GM12878 (cell line): ENCODE results near the gene NRG2. TPM values are rescaled to one million over a fixed set of nuclear protein-coding genes. Genes with fewer than 3 reads are reported as not detected.
A peak's percentile ranks its signal among the peaks of the same experiment; 100 is the strongest.

Source experiments
- ATAC-seq: fragments of 200-7000 bp; cut with Tn5 transposase; 3 replicates; pipeline ENCODE4 v1.9.1; 2020; ENCODE audit warnings: mild to moderate bottlenecking, moderate library complexity
- BruUV-seq: library from RNA; stranded (reverse); fragments of 400-500 nt; replicated peaks from 2 replicates; lab custom pipeline; 2021; lab: Mats Ljungman, UMichigan
- CTCF ChIA-PET: fragments of 300-600 bp; sonication (Branson Sonifier 250); formaldehyde crosslinking; extraction: SDS; loops from one replicate; lab custom pipeline; 2021; ENCODE audit warnings: inconsistent platforms; lab: Yijun Ruan, JAX
- POLR2A ChIA-PET: fragments of 350-600 bp; formaldehyde crosslinking; extraction: SDS; loops from one replicate; lab custom pipeline; 2021; ENCODE audit warnings: inconsistent platforms; lab: Charles Lee
- RAD21 ChIA-PET: fragments of 300-600 bp; sonication (Branson Sonifier 250); formaldehyde crosslinking; loops from one replicate; lab custom pipeline; 2023; ENCODE audit warnings: antibody characterized with exemption; ENCODE audit not compliant: unreplicated experiment; lab: Charles Lee
- SMC1A ChIA-PET: fragments of 300-600 bp; sonication (Branson Sonifier 250); formaldehyde crosslinking; loops from one replicate; lab custom pipeline; 2023; ENCODE audit not compliant: unreplicated experiment, uncharacterized antibody; lab: Charles Lee
- DNase-seq: peaks from one replicate; pipeline ENCODE4 v3.0.0-alpha.2; 2011; ENCODE audit warnings: low read depth, low spot score
- FAIRE-seq: peaks from 3 replicates; lab custom pipeline; 2011; peaks lifted over from hg19 to GRCh38; lab: Jason Lieb, UNC
- H2AFZ ChIP-seq: 2 replicates; pipeline ENCODE4 v1.6.0; 2011; ENCODE audit warnings: low read depth, low read length, control low read depth; ENCODE audit not compliant: control insufficient read depth
- H3K27ac ChIP-seq: 2 replicates; pipeline ENCODE4 v1.5.1; 2011; ENCODE audit warnings: control low read depth; ENCODE audit not compliant: control insufficient read depth, insufficient read depth
- H3K27me3 ChIP-seq, 2 experiments: replicated peaks in 1 of 2; 2 replicates each; pipeline versions ENCODE4 v1.6.0 to v1.6.1; 2011; ENCODE audit warnings: low read length in 1 of 2; ENCODE audit not compliant: control insufficient read depth in 2 of 2, insufficient read depth in 2 of 2
- H3K36me3 ChIP-seq, 2 experiments: 2 replicates each; pipeline ENCODE4 v1.5.1; 2011; ENCODE audit warnings: low read length in 1 of 2; ENCODE audit not compliant: control insufficient read depth in 2 of 2, insufficient read depth in 2 of 2
- H3K4me1 ChIP-seq: 2 replicates; pipeline ENCODE4 v1.6.1; 2011; ENCODE audit warnings: mild to moderate bottlenecking, low read length, moderate library complexity, mixed read lengths; ENCODE audit not compliant: control insufficient read depth, insufficient read depth
- H3K4me2 ChIP-seq: 2 replicates; pipeline ENCODE4 v1.6.0; 2011; ENCODE audit warnings: control low read depth; ENCODE audit not compliant: control insufficient read depth, insufficient read depth
- H3K4me3 ChIP-seq: fragments of 200-600 bp; sonication (generic); 2 replicates; pipeline ENCODE4 v1.5.1; 2016
- H3K79me2 ChIP-seq: 2 replicates; pipeline ENCODE4 v1.6.0; 2011; ENCODE audit warnings: low read length; ENCODE audit not compliant: control insufficient read depth, insufficient read depth
- H3K9ac ChIP-seq: 2 replicates; pipeline ENCODE4 v1.8.0; 2011; ENCODE audit warnings: low read length, control low read depth, mixed read lengths; ENCODE audit not compliant: control insufficient read depth, insufficient read depth
- H3K9me3 ChIP-seq: replicated peaks from 3 replicates; pipeline ENCODE4 v1.5.1; 2011; ENCODE audit warnings: mild to moderate bottlenecking, low read length; ENCODE audit not compliant: control insufficient read depth, insufficient read depth
- H4K20me1 ChIP-seq: 2 replicates; pipeline ENCODE4 v1.6.0; 2011; ENCODE audit not compliant: control insufficient read depth, insufficient read depth
- RAD51 ChIP-seq: fragments of 450-650 bp; IDR thresholded peaks from 2 replicates; pipeline ENCODE4 v1.6.1; 2016; ENCODE audit warnings: moderate library complexity, mild to moderate bottlenecking, inconsistent platforms
- ZNF207 ChIP-seq: fragments of 450-650 bp; IDR thresholded peaks from 2 replicates; pipeline ENCODE4 v1.6.1; 2014; ENCODE audit warnings: antibody characterized with exemption, mild to moderate bottlenecking, borderline replicate concordance
- WGBS: methylation state at CpG from one replicate; pipeline ENCODE4 v1.1.6; 2016; ENCODE audit warnings: low lambda C conversion rate; ENCODE audit not compliant: insufficient replicate concordance, insufficient coverage; ENCODE audit errors: missing lambda C conversion rate; 5-methylcytosine and 5-hydroxymethylcytosine counted together
- in situ Hi-C: fragments of 300-500 bp; cut with MboI; formaldehyde crosslinking; loops from 9 replicates; pipeline ENCODE4 v1.14.3; 2018; ENCODE audit warnings: mixed read lengths
- intact Hi-C: fragments of 100-400 bp; cut with micrococcal nuclease; formaldehyde crosslinking; loops from one replicate; pipeline ENCODE4 v1.14.2; 2022; ENCODE audit not compliant: unreplicated experiment
- polyA plus RNA-seq, 11 experiments: library from polyadenylated mRNA; depleted of rRNA in 4 of 11; unstranded in 6 of 11; stranded (reverse) in 5 of 11; fragments of >200 nt; fragmentation: Nextera tagmentation in 4 of 11; fragmentation: Illumina TruSeq in 1 of 11; extraction: Ambion mirVana in 4 of 11; extraction: Trizol in 1 of 11; gene quantifications; 1 replicate in 1 of 11; 2 replicates in 10 of 11; pipeline versions ENCODE4 v1.2.1 to v1.2.3, GENCODE V29; 2011 to 2016; ENCODE audit warnings: inconsistent platforms in 2 of 11, missing spikeins in 2 of 11, low read depth in 1 of 11
- total RNA-seq, 4 experiments: library from RNA; depleted of rRNA in 3 of 4; stranded (reverse); fragments of >200 nt in 3 of 4; fragmentation: Illumina TruSeq in 1 of 4; extraction: Trizol in 1 of 4; gene quantifications; 2 replicates each; pipeline versions ENCODE4 v1.2.1 to v1.2.3, GENCODE V29; 2013 to 2021
- TF ChIP-seq, protein P1 (sequence below): IDR thresholded peaks from 2 replicates; pipeline ENCODE4 v1.6.1; 2012; ENCODE audit warnings: improper control_type of control experiment, low read depth, low read length; ENCODE audit not compliant: insufficient replicate concordance
- TF ChIP-seq, protein P2 (sequence below): IDR thresholded peaks from 2 replicates; pipeline ENCODE4 v1.6.1; 2011; ENCODE audit warnings: borderline replicate concordance, low read depth, mild to moderate bottlenecking, moderate library complexity, mixed read lengths, low read length; ENCODE audit not compliant: insufficient read depth; ENCODE audit errors: extremely low read length
- TF ChIP-seq, protein P3 (sequence below), 3 experiments: IDR thresholded peaks in 2 of 3; conservative IDR thresholded peaks in 1 of 3; 2 replicates each; pipeline ENCODE4 v1.5.1; 2011; ENCODE audit warnings: low read depth in 3 of 3, low read length in 3 of 3, mild to moderate bottlenecking in 3 of 3, control low read depth in 2 of 3, moderate library complexity in 2 of 3, inconsistent platforms in 1 of 3, mixed read lengths in 1 of 3; ENCODE audit not compliant: control insufficient read depth in 2 of 3, insufficient read depth in 1 of 3; ENCODE audit errors: extremely low read depth in 1 of 3

The NRG2 gene
- total and polyA plus RNA-seq, 10 of the 15 experiments (the other 5 are each of a cell fraction or from before 2014, with no cell fraction given), result 0.10 to 21.7 (median 9.6) TPM

GRCh38 chr5:139982157-139982974 lies 60.7 kb downstream of the NRG2 start:
- H3K4me2 ChIP-seq, result no peak overlapping the region
- POLR2A ChIA-PET, result interaction anchor here (1.1 kb wide), 1 partner anchor 26 kb away, joined by 3 read pairs; no protein-coding TSS in a partner anchor

More at GRCh38 chr5:139982157-139982974, 60.7 kb downstream of the NRG2 start:
- H4K20me1 ChIP-seq, result no peaks in the 10 kb centered on the region
- intact Hi-C loops, result no loop called here
- ATAC-seq, result no peak
- 57% methylated on average over 15 of the region's 15 CpGs for WGBS
- no peak for DNase-seq
- BruUV-seq, result no TSS peak
- ChIA-PET CTCF (interaction anchor here (0.9 to 9.0 kb wide), 3 partner anchors 12 to 195 kb away, joined by 3 to 107 read pairs (median 3); no protein-coding TSS in a partner anchor), SMC1A (interaction anchor here (0.9 to 4.4 kb wide), 4 partner anchors 12 to 66 kb away, joined by 3 to 42 read pairs (median 3); no protein-coding TSS in a partner anchor), RAD21 (interaction anchor here (0.6 to 3.3 kb wide), 7 partner anchors 12 to 195 kb away, joined by 3 to 25 read pairs (median 4); no protein-coding TSS in a partner anchor)
- H3K27ac ChIP-seq, result no peak overlapping the region
- H3K79me2 ChIP-seq, result no peaks in the 10 kb centered on the region; the same call in none of the 2 replicates
- H3K9me3 ChIP-seq, result no peaks in the 10 kb centered on the region
- H3K4me3 ChIP-seq, result no peak overlapping the region
- peaks cover 8% of the 10 kb centered on the region for H3K4me1 ChIP-seq
- H3K9ac ChIP-seq, result no peak overlapping the region
- in situ Hi-C loops, result no loop called here
- H3K36me3 ChIP-seq, result peaks cover 0 to 2% of the 10 kb centered on the region in 2 experiments; a peak in 2 of 4 replicates
- no peak for FAIRE-seq
- no peak overlapping the region for H2AFZ ChIP-seq
- no peaks in the 10 kb centered on the region for H3K27me3 ChIP-seq
- TF ChIP-seq, protein P1, sequence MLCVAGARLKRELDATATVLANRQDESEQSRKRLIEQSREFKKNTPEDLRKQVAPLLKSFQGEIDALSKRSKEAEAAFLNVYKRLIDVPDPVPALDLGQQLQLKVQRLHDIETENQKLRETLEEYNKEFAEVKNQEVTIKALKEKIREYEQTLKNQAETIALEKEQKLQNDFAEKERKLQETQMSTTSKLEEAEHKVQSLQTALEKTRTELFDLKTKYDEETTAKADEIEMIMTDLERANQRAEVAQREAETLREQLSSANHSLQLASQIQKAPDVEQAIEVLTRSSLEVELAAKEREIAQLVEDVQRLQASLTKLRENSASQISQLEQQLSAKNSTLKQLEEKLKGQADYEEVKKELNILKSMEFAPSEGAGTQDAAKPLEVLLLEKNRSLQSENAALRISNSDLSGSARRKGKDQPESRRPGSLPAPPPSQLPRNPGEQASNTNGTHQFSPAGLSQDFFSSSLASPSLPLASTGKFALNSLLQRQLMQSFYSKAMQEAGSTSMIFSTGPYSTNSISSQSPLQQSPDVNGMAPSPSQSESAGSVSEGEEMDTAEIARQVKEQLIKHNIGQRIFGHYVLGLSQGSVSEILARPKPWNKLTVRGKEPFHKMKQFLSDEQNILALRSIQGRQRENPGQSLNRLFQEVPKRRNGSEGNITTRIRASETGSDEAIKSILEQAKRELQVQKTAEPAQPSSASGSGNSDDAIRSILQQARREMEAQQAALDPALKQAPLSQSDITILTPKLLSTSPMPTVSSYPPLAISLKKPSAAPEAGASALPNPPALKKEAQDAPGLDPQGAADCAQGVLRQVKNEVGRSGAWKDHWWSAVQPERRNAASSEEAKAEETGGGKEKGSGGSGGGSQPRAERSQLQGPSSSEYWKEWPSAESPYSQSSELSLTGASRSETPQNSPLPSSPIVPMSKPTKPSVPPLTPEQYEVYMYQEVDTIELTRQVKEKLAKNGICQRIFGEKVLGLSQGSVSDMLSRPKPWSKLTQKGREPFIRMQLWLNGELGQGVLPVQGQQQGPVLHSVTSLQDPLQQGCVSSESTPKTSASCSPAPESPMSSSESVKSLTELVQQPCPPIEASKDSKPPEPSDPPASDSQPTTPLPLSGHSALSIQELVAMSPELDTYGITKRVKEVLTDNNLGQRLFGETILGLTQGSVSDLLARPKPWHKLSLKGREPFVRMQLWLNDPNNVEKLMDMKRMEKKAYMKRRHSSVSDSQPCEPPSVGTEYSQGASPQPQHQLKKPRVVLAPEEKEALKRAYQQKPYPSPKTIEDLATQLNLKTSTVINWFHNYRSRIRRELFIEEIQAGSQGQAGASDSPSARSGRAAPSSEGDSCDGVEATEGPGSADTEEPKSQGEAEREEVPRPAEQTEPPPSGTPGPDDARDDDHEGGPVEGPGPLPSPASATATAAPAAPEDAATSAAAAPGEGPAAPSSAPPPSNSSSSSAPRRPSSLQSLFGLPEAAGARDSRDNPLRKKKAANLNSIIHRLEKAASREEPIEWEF, result no peak
- TF ChIP-seq, protein P2, sequence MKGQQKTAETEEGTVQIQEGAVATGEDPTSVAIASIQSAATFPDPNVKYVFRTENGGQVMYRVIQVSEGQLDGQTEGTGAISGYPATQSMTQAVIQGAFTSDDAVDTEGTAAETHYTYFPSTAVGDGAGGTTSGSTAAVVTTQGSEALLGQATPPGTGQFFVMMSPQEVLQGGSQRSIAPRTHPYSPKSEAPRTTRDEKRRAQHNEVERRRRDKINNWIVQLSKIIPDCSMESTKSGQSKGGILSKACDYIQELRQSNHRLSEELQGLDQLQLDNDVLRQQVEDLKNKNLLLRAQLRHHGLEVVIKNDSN, result peak; percentile 12
- TF ChIP-seq, protein P3, sequence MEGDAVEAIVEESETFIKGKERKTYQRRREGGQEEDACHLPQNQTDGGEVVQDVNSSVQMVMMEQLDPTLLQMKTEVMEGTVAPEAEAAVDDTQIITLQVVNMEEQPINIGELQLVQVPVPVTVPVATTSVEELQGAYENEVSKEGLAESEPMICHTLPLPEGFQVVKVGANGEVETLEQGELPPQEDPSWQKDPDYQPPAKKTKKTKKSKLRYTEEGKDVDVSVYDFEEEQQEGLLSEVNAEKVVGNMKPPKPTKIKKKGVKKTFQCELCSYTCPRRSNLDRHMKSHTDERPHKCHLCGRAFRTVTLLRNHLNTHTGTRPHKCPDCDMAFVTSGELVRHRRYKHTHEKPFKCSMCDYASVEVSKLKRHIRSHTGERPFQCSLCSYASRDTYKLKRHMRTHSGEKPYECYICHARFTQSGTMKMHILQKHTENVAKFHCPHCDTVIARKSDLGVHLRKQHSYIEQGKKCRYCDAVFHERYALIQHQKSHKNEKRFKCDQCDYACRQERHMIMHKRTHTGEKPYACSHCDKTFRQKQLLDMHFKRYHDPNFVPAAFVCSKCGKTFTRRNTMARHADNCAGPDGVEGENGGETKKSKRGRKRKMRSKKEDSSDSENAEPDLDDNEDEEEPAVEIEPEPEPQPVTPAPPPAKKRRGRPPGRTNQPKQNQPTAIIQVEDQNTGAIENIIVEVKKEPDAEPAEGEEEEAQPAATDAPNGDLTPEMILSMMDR (IDR thresholded peaks at IDR 0.05 in 2 of 3, conservative IDR thresholded peaks at IDR 0.05 in 1 of 3; ENCODE audit: control insufficient read depth in 2 of 3, extremely low read depth in 1 of 3, insufficient read depth in 1 of 3, low read depth in 3 of 3, low read length in 3 of 3), result no peak
- TF ChIP-seq RAD51, result peak; percentile 85
- no peak for TF ChIP-seq ZNF207
